ENCODE data around the gene SRCIN1. TPM values are rescaled to one million over a fixed set of nuclear protein-coding genes. Genes with fewer than 3 reads are reported as not detected.
"Not testable (repeated sequence)": the region's sequence is repeated elsewhere in the genome, so short reads cannot be mapped to it uniquely, and the experiment has no call there.

The SRCIN1 gene
- total RNA-seq, 4 donors from 2014 or later: 11.0 to 36.5 (median 17.4) TPM

DNA sequence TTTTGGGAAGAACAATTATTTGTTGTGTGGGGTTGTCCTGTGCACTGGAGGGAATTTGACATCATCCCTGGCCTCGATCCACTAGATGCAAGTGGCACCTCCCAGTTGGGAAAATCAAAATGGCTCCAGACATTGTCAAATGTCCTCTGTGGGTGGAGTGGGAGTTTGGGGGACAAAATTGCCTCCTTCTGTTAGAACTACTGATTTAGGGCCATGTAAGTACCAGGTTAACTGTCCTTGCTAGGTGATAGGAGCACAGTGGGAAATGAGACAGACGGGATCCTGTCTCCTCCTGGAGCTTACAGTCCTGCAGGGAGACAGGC is 120.6 kb downstream of the SRCIN1 start:
- DNase-seq (ENCODE audit: low spot score in 2 of 2): no peak
- Histone ChIP-seq H3K4me1 (peaks cover 16% of the 10 kb centered on the region), H3K4me3 (no peak overlapping the region), H3K27ac (no peak overlapping the region), H3K36me3 (peaks cover 42% of the 10 kb centered on the region), H3K9me3 (no peaks in the 10 kb centered on the region), H3K27me3 (no peaks in the 10 kb centered on the region)
- TF ChIP-seq CTCF (IDR thresholded peaks at IDR 0.05): no peak
- TF ChIP-seq EP300 (IDR thresholded peaks at IDR 0.05): no peak
- TF ChIP-seq POLR2AphosphoS5 (IDR thresholded peaks at IDR 0.05): no peak
- no peak for TF ChIP-seq POLR2A (IDR thresholded peaks at IDR 0.05)
- WGBS: 48% methylated on average over 2 of the region's 2 CpGs

- peak; percentile 76 to 87 for TF ChIP-seq CTCF (IDR thresholded peaks at IDR 0.05)
- H3K36me3 ChIP-seq: peaks cover 42% of the 10 kb centered on the region
- 40% methylated on average over 21 of the region's 21 CpGs for WGBS
- not testable (repeated sequence) for H3K27me3 ChIP-seq; DNase-seq (ENCODE audit: low spot score in 2 of 2); H3K27ac ChIP-seq; H3K4me3 ChIP-seq; H3K9me3 ChIP-seq
- H3K4me1 ChIP-seq: peaks cover 16% of the 10 kb centered on the region
Measured at GRCh38 chr17:38484242-38485145, 121.3 kb downstream of the SRCIN1 start.

DNA sequence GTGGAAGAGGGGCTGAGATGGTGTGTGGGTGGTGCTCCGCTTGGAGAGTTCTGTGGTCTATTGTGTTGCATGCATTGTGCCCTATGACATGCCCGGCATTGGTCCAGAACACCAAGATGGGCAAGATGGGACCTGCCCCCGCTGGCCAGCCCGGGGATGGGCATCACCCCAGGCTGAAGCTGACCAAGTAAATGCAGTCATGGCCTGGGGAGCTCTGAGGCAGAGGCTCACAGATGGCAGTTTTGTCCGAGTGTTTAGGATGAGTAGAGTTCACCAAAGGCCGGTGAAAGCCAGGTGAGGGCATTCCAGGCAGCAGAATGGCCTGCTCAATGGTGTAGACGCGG is 123.1 kb downstream of the SRCIN1 start:
- DNase-seq (ENCODE audit: low spot score in 2 of 2); H3K27ac ChIP-seq; H3K9me3 ChIP-seq; H3K4me3 ChIP-seq; H3K27me3 ChIP-seq: not testable (repeated sequence)
- 88% methylated on average over 4 of the region's 8 CpGs for WGBS
- Histone ChIP-seq H3K4me1 (peaks cover 16% of the 10 kb centered on the region), H3K36me3 (peaks cover 50% of the 10 kb centered on the region)

- Histone ChIP-seq H3K36me3 (peaks cover 53% of the 10 kb centered on the region), H3K4me1 (peaks cover 16% of the 10 kb centered on the region)
- not testable (repeated sequence) for H3K27me3 ChIP-seq; H3K27ac ChIP-seq; DNase-seq (ENCODE audit: low spot score in 2 of 2); H3K4me3 ChIP-seq; H3K9me3 ChIP-seq
- WGBS: 92% methylated on average over 5 of the region's 19 CpGs
Measured at GRCh38 chr17:38482039-38482699, 123.6 kb downstream of the SRCIN1 start.

Other genes with a start within 250 kb of the SRCIN1 start
- 100 to 1,000 TPM in 3 of 4 donors, 10 to 100 TPM in 1; 94.8 to 149 (median 121) TPM for gene ARHGAP23, start 177.5 kb downstream of the SRCIN1 start, total RNA-seq
- gene EPOP, start 69.0 kb upstream of the SRCIN1 start, total RNA-seq: 1 to 10 TPM in 3 of 4 donors, under 1 TPM in 1; 0.80 to 6.1 (median 3.2) TPM
- gene MLLT6, start 99.3 kb upstream of the SRCIN1 start, total RNA-seq: 100 to 1,000 TPM in 1 of 4 donors, 10 to 100 TPM in 3; 62.7 to 136 (median 79.0) TPM
- 10 to 100 TPM in 2 of 4 donors, 1 to 10 TPM in 2; 6.8 to 12.7 (median 10.1) TPM for gene CISD3, start 124.4 kb upstream of the SRCIN1 start, total RNA-seq
- 10 to 100 TPM in 1 of 4 donors, 1 to 10 TPM in 3; 5.3 to 15.2 (median 7.0) TPM for gene PCGF2, start 142.4 kb upstream of the SRCIN1 start, total RNA-seq
- 100 to 1,000 TPM; 106 to 186 (median 162) TPM for gene PSMB3, start 146.8 kb upstream of the SRCIN1 start, total RNA-seq
- gene PIP4K2B, start 193.6 kb upstream of the SRCIN1 start, total RNA-seq: 10 to 100 TPM; 31.0 to 46.7 (median 38.6) TPM
- gene CWC25, start 219.4 kb upstream of the SRCIN1 start, total RNA-seq: 10 to 100 TPM; 31.5 to 74.8 (median 34.4) TPM
- gene RPL23, start 247.8 kb upstream of the SRCIN1 start, total RNA-seq: 1,000 to 10,000 TPM; 1,382 to 1,902 (median 1,771) TPM